OCI-LY7 (cell line): ENCODE measurements around the gene SENP1.

ENCODE experiments used
- CTCF ChIP-seq: fragments of 200-600 bp; sonication (generic); conservative IDR thresholded peaks from 2 replicates; pipeline ENCODE4 v1.5.1; 2014; ENCODE audit warnings: mild to moderate bottlenecking, antibody characterized with exemption, low read length, moderate library complexity, mixed read lengths
- EZH2phosphoT487 ChIP-seq: fragments of 200-600 bp; sonication (generic); IDR thresholded peaks from 2 replicates; pipeline ENCODE4 v1.6.1; 2018; ENCODE audit warnings: low read depth, borderline replicate concordance, mild to moderate bottlenecking, mixed run types, antibody characterized with exemption, low read length, moderate library complexity, mixed read lengths

- TF ChIP-seq CTCF (no peak), EZH2phosphoT487 (no peak)
These were observed 52.8 kb downstream of the SENP1 start for GRCh38 chr12:48053122-48053521.
